Stimulated activated CD8-positive, alpha-beta memory T cell treated with anti-CD3 and anti-CD28 coated beads, Interleukin-15, amount 100 ng/mL, for 1 hour (primary cell): ENCODE data around the gene CARMIL3.
"Not testable (repeated sequence)": the region's sequence is repeated elsewhere in the genome, so short reads cannot be mapped to it uniquely, and the experiment has no call there.

ENCODE experiments used
- DNase-seq: peaks from one replicate; pipeline ENCODE4 v3.0.0-alpha.2; 2020; ENCODE audit warnings: low read depth

CARMIL3 gene

GRCh38 chr14:24096545-24097181, 44.9 kb downstream of the CARMIL3 start:
- no peak for DNase-seq

GRCh38 chr14:24098229-24098926, 46.6 kb downstream of the CARMIL3 start:
- no peak for DNase-seq

- no peak for DNase-seq
Observed at GRCh38 chr14:24098927-24099813, 47.4 kb downstream of the CARMIL3 start.

- DNase-seq: no peak
Observed at GRCh38 chr14:24100197-24100981, 48.6 kb downstream of the CARMIL3 start.

GRCh38 chr14:24100982-24101494, 49.2 kb downstream of the CARMIL3 start:
- no peak for DNase-seq

- no peak for DNase-seq
Observed at GRCh38 chr14:24102357-24103048, 50.7 kb downstream of the CARMIL3 start.

- no peak for DNase-seq
Observed at GRCh38 chr14:24103451-24103850, 51.6 kb downstream of the CARMIL3 start.

- not testable (repeated sequence) for DNase-seq
Observed at GRCh38 chr14:24105609-24106239, 53.9 kb downstream of the CARMIL3 start.

GRCh38 chr14:24106672-24107271, 55.0 kb downstream of the CARMIL3 start:
- no peak for DNase-seq

GRCh38 chr14:24108336-24108874, 56.6 kb downstream of the CARMIL3 start:
- DNase-seq: no peak

GRCh38 chr14:24110060-24110459, 58.3 kb downstream of the CARMIL3 start:
- no peak for DNase-seq

GRCh38 chr14:24110523-24110922, 58.7 kb downstream of the CARMIL3 start:
- DNase-seq: no peak

- no peak for DNase-seq
Observed at GRCh38 chr14:24113379-24113800, 61.6 kb downstream of the CARMIL3 start.

- DNase-seq: peak; percentile 52
Observed at GRCh38 chr14:24113801-24114531, 62.2 kb downstream of the CARMIL3 start.

GRCh38 chr14:24114532-24115421, 63.0 kb downstream of the CARMIL3 start, which contains the start of the genes DCAF11 and NRL:
DCAF11 (plus strand) TSS chr14:24114777; CDS start chr14:24115595, 818 bp downstream.
NRL (minus strand) TSS chr14:24114949; CDS start chr14:24082848, 32,101 bp downstream.
- peak; percentile 94 for DNase-seq

GRCh38 chr14:24115422-24116127, 63.8 kb downstream of the CARMIL3 start:
- no peak for DNase-seq

- no peak for DNase-seq
Observed at GRCh38 chr14:24116128-24116814, 64.5 kb downstream of the CARMIL3 start.
